Body of pancreas (tissue), 4 donors: ENCODE results near the gene ACOT7. TPM values are rescaled to one million over a fixed set of nuclear protein-coding genes. Genes with fewer than 3 reads are reported as not detected.

Source experiments
- ATAC-seq: fragments of 150-250 bp; one replicate; pipeline ENCODE4 v1.9.1; 2016
- DNase-seq, 4 donors: peaks; one replicate each; pipeline ENCODE4 v3.0.0-alpha.2; 2019
- H3K27ac ChIP-seq, 4 donors: fragments of 200-600 bp; sonication (generic); 1 replicate in 3 of 4; 2 replicates in 1 of 4; pipeline versions ENCODE4 v1.5.1 to v1.6.1; 2016 to 2019; ENCODE audit warnings: mild to moderate bottlenecking in 1 of 4, mixed read lengths in 1 of 4, moderate library complexity in 1 of 4
- H3K27me3 ChIP-seq, 2 donors: fragments of 200-600 bp; sonication (generic); one replicate each; pipeline ENCODE4 v1.6.0; 2016; ENCODE audit warnings: mild to moderate bottlenecking in 1 of 2
- H3K36me3 ChIP-seq, 2 donors: fragments of 200-600 bp; sonication (generic); replicated peaks in 1 of 2; 2 replicates each; pipeline ENCODE4 v1.5.1; 2016; ENCODE audit warnings: low read depth in 2 of 2; ENCODE audit not compliant: insufficient read depth in 1 of 2
- H3K4me1 ChIP-seq: fragments of 200-600 bp; sonication (generic); one replicate; pipeline ENCODE4 v1.6.0; 2016
- H3K4me3 ChIP-seq, 2 donors: fragments of 200-600 bp; sonication (generic); 1 replicate in 1 of 2; 2 replicates in 1 of 2; pipeline ENCODE4 v1.5.1; 2016 to 2019
- H3K9me3 ChIP-seq, 3 donors: fragments of 200-600 bp; sonication (generic); 1 replicate in 2 of 3; 2 replicates in 1 of 3; pipeline ENCODE4 v1.5.1; 2016
- CTCF ChIP-seq, 7 experiments: fragments of 450-650 bp in 4 of 7; fragments of 200-600 bp in 3 of 7; sonication (generic) in 3 of 7; IDR thresholded peaks; one replicate each; pipeline ENCODE4 v1.5.1; 2016 to 2019; ENCODE audit warnings: antibody characterized with exemption in 7 of 7
- POLR2A ChIP-seq, 3 donors: fragments of 450-650 bp; IDR thresholded peaks; one replicate each; pipeline ENCODE4 v1.6.1; 2016; ENCODE audit warnings: antibody characterized with exemption in 3 of 3, mild to moderate bottlenecking in 2 of 3
- WGBS, 2 donors: methylation state at CpG; one replicate each; pipeline ENCODE4 v1.1.5; 2017; 5-methylcytosine and 5-hydroxymethylcytosine counted together
- intact Hi-C: fragments of 100-400 bp; cut with DNase I; formaldehyde crosslinking; loops from one replicate; pipeline ENCODE4 v1.15.1; 2023
- total RNA-seq, 2 donors: library from RNA; depleted of rRNA; stranded (reverse); fragments of >200 nt; gene quantifications; one replicate each; pipeline ENCODE4 v1.1.0, GENCODE V29; 2016

Gene ACOT7
- total RNA-seq, 2 donors from 2014 or later, result 6.0 to 33.0 TPM

GRCh38 chr1:6352138-6352563, 41.4 kb downstream of the ACOT7 start:
- no peak for ATAC-seq
- WGBS, 2 donors, result 27 to 46% methylated on average over 3 of the region's 3 CpGs
- no peak overlapping the region for H3K4me3 ChIP-seq
- intact Hi-C loops, result no loop called here
- no peaks in the 10 kb centered on the region for H3K27me3 ChIP-seq
- peaks cover 50% of the 10 kb centered on the region for H3K4me1 ChIP-seq
- H3K9me3 ChIP-seq, result no peaks in the 10 kb centered on the region
- H3K27ac ChIP-seq, result peak overlapping the region in 2 of 4 donors; percentile 12 to 14
- TF ChIP-seq POLR2A (IDR thresholded peaks at IDR 0.05), result no peak
- TF ChIP-seq CTCF (IDR thresholded peaks at IDR 0.05), result no peak
- no peak for DNase-seq
- no peaks in the 10 kb centered on the region for H3K36me3 ChIP-seq

- Histone ChIP-seq H3K9me3 (no peaks in the 10 kb centered on the region), H3K36me3 (no peaks in the 10 kb centered on the region), H3K27me3 (no peaks in the 10 kb centered on the region), H3K4me3 (no peak overlapping the region), H3K27ac (peak overlapping the region in 2 of 4 donors; percentile 12 to 14), H3K4me1 (peaks cover 50% of the 10 kb centered on the region)
- TF ChIP-seq CTCF (IDR thresholded peaks at IDR 0.05) (no peak), POLR2A (IDR thresholded peaks at IDR 0.05) (no peak)
- DNase-seq, result peak; percentile 72 to 85 (median 80)
- 37 to 59% methylated on average over 11 to 15 of the region's 15 CpGs for WGBS, 2 donors
- intact Hi-C loops, result no loop called here
- ATAC-seq, result no peak
Measured at GRCh38 chr1:6351480-6352137, 42.0 kb downstream of the ACOT7 start.

- intact Hi-C loops, result no loop called here
- Histone ChIP-seq H3K27ac (peak overlapping the region; percentile 9 to 61 (median 36)), H3K4me1 (peaks cover 50% of the 10 kb centered on the region), H3K9me3 (no peaks in the 10 kb centered on the region), H3K4me3 (no peak overlapping the region), H3K36me3 (no peaks in the 10 kb centered on the region), H3K27me3 (no peaks in the 10 kb centered on the region)
- ATAC-seq (peak; percentile 77), DNase-seq (peak; percentile 88 to 95 (median 94))
- TF ChIP-seq CTCF (IDR thresholded peaks at IDR 0.05) (no peak), POLR2A (IDR thresholded peaks at IDR 0.05) (peak in 1 of 3 donors; percentile 9)
- WGBS, 2 donors, result 36 to 83% methylated on average over 6 to 15 of the region's 15 CpGs
Measured at GRCh38 chr1:6350416-6351088, 43.0 kb downstream of the ACOT7 start.

- intact Hi-C loops, result no loop called here
- peaks cover 49% of the 10 kb centered on the region for H3K4me1 ChIP-seq
- H3K4me3 ChIP-seq, result no peak overlapping the region
- 90 to 91% methylated on average over 4 to 18 of the region's 18 CpGs for WGBS, 2 donors
- peak overlapping the region in 2 of 4 donors; percentile 8 to 12 for H3K27ac ChIP-seq
- H3K9me3 ChIP-seq, result no peaks in the 10 kb centered on the region
- TF ChIP-seq POLR2A (IDR thresholded peaks at IDR 0.05) (no peak), CTCF (IDR thresholded peaks at IDR 0.05) (no peak)
- DNase-seq, result no peak
- no peaks in the 10 kb centered on the region for H3K36me3 ChIP-seq
- no peak for ATAC-seq
- H3K27me3 ChIP-seq, result no peaks in the 10 kb centered on the region
Measured at GRCh38 chr1:6349254-6349943, 44.2 kb downstream of the ACOT7 start.
